ENCODE data around the gene STPG2.

GRCh38 chr4:98027827-98028226 lies 115.4 kb downstream of the STPG2 start:
- TF ChIP-seq POLR2A (IDR thresholded peaks at IDR 0.05) (no peak), CTCF (IDR thresholded peaks at IDR 0.05) (no peak)

Measured in prostate gland (tissue), 2 donors.